HG03571 (cell line): Measurements from ENCODE around the gene PADI1.
"Not testable (repeated sequence)": the region's sequence is repeated elsewhere in the genome, so short reads cannot be mapped to it uniquely, and the experiment has no call there.

ENCODE experiments used
- ATAC-seq: cut with Tn5 transposase; IDR thresholded peaks from one replicate; pipeline ENCODE4 v1.9.1; 2021; ENCODE audit not compliant: unreplicated experiment

PADI1 gene

DNA sequence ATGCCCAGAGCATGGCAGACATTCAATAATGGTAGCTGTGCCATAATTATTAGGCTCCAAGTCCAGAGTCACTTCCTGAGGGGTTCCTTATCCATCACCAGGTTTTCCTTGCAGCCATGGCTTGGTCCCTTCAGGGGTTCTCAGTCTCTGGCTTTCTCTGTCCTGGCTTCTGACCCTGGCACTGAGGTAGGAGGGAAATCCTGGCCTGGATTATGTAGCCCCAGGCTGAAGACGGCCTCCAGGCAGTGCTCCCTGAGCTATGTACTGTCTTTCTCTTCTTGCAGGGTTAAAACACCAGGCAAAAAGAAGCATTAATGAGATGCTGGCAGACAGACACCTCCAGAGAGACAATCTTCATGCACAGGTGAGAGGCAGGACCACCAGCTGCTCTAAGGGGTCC lies 34.5 kb downstream of the PADI1 start:
- ATAC-seq, result no peak

DNA sequence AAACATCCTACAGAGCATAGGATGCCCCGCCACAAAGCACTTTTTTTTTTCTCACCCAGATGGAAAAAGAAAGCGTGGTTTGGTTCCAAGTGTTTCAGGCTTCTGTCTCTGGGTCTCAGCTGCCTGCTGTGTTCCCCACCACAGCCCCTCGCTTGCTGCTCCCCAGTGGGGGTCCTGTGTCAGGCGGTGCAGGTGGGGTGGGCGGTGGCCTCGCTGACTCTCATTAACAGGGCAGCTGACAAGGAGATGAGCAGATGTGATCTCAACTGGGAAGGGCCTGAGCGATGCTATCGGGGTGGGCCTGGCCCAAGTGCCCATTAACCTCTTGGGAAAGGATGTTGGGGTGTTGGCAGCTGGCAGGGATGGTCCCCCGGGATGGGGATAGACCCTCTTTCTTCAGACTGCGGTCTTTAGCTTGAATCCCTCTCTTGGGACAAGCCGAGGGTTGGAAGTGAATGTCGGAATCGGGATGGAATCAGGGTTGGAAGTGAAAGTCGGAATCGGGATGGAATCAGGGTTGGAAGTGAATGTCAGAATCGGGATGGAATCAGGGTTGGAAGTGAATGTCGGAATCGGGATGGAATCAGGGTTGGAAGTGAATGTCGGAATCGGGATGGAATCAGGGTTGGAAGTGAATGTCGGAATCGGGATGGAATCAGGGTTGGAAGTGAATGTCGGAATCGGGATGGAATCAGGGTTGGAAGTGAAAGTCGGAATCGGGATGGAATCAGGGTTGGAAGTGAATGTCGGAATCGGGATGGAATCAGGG lies 36.3 kb downstream of the PADI1 start:
- ATAC-seq, result not testable (repeated sequence)

- ATAC-seq, result not testable (repeated sequence)
These were observed 36.8 kb downstream of the PADI1 start for GRCh38 chr1:17241780-17242074.

DNA sequence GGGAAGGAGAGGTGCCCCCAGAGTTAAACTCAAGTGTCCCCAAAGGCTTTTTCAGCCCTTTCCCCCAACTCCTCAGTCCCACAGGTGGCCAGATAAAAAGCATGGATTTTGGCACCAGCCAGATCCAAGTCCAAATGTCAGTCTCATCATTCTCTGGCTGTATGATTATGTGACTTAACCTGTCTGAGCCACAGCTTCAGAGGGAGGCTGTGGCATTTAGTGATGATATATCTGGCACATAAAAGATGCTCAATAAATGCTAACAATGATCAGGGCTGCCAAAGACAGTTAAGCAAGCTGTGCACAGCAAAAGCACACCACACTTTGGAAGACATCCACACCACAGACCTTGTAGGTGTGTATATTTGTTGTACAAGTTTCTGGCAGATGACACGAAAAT lies 38.3 kb downstream of the PADI1 start:
- no peak for ATAC-seq

- no peak for ATAC-seq
These were observed 40.2 kb downstream of the PADI1 start for GRCh38 chr1:17244821-17245740.

DNA sequence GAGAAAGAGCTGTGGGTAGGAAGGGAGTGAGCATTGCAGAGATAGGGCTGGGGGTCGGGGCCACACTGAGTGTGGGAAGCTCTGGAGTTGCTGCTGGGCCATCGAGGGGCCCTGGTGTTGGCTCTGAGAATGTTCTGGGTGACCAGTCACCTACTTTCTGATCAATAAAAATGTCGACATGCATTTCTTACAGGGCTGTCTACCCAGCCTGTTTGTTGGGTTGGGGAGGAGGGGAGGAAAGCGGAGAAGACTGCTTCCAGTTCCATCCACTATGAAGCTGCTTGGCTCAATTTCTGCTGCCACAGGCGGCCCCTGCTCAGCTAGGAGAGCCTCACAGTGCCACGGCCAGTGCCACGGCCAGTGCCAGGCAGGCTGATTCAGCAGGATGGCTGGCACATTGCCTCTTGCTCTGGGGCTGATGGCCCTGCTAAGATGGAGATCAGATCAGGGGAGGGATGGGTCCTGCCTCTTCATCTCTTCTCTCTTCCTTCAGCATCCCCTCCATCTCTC lies 40.9 kb downstream of the PADI1 start:
- ATAC-seq, result no peak

DNA sequence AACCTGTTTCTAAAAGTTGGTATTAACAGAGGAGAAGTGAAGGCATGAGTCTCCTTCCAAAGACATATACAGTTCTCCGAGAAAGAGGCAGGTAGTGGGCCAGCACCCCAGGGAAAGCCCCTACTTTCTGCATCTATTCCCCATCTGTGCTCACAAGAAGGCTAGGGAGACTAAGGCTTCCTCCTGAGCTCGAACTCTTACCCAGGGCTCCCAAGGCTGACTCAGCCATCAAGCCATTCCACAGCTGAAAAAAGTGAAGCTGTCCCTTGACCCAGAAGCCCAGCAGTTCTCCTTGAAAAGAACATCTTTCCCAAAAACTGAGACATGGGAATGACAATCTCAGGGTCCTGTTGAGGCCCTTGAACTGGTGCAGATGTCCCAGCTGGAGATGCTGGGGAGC lies 42.0 kb downstream of the PADI1 start:
- ATAC-seq, result no peak

- no peak for ATAC-seq
These were observed 43.9 kb downstream of the PADI1 start, which contains the start of gene PADI3 for GRCh38 chr1:17248781-17249180. Gene PADI3 (plus strand): TSS chr1:17249098. CDS start chr1:17249138, 40 bp downstream.

- no peak for ATAC-seq
These were observed 45.7 kb downstream of the PADI1 start for GRCh38 chr1:17250601-17251000.

DNA sequence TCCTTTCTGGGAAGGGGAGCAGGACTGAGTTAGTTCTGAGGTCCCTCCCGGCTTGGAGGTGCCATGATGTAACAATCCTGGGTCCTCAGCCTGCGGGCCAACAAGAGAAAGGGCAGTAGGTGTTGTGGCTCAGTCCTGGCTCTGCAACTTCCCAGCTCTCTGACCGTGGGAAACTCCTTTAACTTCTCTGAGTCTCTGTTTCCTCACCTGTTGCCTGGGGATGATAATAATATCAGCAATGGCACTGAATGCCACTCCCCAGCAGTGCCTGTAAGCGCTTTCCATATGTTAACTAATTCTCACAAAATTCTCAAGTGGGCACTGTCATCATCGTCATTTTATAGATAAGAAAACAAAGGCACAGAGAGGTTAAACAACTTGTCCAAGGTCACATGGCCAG lies 46.3 kb downstream of the PADI1 start:
- no peak for ATAC-seq

DNA sequence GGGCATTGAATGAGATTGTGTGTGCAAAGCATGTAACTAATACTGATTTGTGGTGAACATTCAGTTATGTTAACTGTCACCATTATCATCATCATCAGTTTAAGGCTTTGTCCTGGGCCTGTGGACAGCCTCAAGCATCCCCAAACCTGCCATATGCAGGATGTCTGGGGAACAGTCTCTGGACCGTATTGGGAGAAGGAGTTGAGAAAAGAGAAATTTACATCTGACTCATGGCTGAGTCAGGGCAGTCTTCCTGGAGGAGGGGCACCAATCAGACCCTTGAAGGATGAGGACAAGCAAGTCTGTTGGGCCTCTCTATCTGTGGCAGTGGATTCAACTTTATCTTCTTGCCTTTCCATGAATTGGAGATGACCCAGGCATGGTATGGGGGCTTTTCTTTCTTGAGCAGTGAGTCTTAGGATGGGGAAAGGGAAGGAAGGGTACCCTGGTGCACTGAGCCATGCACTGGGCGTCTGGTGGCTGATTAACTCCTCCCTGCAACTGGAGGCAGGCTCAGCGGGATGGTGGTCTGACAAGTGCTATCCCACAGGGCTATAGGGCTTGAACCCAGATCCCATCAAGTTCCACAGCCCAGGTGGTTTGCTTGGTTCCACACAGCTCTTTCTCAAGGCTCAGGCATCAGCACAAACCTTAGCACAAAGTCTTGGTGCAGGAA lies 46.9 kb downstream of the PADI1 start:
- ATAC-seq, result no peak

GRCh38 chr1:17255336-17255735 lies 50.4 kb downstream of the PADI1 start:
- no peak for ATAC-seq

- no peak for ATAC-seq
These were observed 53.3 kb downstream of the PADI1 start for GRCh38 chr1:17258116-17258757.

- ATAC-seq, result no peak
These were observed 53.8 kb downstream of the PADI1 start for GRCh38 chr1:17258758-17259130.

DNA sequence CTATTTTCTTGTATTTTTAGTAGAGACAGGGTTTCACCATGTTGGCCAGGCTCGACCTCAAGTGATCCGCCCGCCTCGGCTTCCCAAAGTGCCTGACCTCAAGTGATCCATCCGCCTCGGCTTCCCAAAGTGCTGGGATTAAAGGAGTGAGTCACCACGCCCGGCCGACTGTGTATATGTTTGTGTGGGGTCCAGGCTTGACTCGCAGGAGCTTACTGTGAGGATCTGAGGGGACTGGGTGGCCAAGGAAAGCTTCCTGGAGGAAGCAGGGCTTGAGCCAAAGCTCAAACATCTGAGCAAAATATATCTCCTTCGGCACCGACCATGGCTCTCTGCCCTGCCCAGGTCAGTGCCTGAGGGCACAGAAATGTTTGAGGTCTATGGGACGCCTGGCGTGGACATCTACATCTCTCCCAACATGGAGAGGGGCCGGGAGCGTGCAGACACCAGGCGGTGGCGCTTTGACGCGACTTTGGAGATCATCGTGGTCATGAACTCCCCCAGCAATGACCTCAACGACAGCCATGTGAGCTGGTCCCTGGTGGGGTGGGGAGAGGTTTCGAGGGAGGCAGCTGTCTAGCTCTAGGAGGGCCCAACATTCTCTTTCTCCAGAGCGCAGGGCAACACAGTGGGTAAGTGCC lies 54.4 kb downstream of the PADI1 start:
- ATAC-seq, result no peak

DNA sequence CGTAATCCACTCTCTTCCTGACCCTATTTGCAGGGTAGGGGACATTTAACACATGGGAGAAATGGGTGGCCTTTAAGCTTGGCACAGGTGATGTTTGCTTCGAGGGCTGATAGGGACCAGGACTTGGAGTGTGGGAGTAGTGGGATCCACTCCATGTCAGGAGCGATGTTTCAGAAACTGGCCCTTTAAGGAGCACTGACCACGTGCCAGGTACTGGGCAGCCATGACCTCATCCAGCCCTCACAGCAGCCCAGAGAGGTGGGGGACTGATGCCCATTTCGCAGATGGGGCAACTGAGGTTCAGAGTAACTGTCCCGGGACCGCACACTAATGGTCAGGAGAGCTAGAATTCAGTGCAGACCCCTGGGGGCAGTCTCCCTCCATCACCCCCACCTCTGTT lies 55.3 kb downstream of the PADI1 start:
- ATAC-seq, result no peak

- no peak for ATAC-seq
These were observed 55.8 kb downstream of the PADI1 start for GRCh38 chr1:17260738-17261137.

GRCh38 chr1:17263936-17264335 lies 59.0 kb downstream of the PADI1 start:
- ATAC-seq, result no peak

DNA sequence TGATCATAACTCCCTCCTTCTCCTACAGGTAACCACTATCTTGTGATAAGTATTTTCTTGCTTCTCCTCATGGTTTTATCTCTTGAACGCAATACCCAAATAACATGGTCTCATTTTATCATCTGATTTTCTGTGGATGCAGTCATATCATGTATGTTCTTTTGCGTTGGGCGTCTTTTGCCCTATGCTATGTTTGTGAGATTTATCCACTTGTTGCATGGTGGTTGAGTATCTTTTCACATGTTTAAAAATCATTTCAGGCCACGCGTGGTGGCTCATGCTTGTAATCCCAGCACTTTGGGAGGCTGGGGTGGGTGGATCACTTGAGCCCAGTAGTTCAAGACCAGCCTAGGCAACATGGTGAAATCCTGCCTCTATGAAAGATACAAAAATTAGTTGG lies 59.5 kb downstream of the PADI1 start:
- ATAC-seq, result no peak

- ATAC-seq, result no peak
These were observed 60.2 kb downstream of the PADI1 start for GRCh38 chr1:17265162-17265561.

GRCh38 chr1:17265950-17266349 lies 61.0 kb downstream of the PADI1 start:
- no peak for ATAC-seq
